DMS53 (cell line): ENCODE data around the gene PACS2.
"Not testable (repeated sequence)": the region's sequence is repeated elsewhere in the genome, so short reads cannot be mapped to it uniquely, and the experiment has no call there.

Experiments
- DNase-seq: peaks from one replicate; lab custom pipeline; 2025; lab: John Stamatoyannopoulos, UW

The PACS2 gene

DNA sequence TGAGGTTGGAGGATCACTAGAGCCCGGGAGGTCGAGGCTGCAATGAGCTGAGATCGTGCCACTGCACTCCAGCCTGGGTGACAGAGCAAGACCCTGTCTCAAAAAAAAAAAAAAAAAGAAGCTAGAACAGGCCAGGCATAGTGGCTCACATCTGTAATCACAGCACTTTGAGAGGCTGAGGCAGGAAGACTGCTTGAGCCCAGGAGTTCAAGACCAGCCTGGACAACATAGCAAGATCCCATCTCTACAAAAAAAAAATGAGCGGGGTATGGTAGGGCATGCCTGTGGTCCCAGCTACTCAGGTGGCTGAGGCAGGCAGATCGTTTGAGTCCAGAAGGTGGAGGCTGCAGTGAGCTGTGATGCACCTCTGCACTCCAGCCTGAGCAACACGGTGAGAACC lies 25.6 kb upstream of the PACS2 start:
- not testable (repeated sequence) for DNase-seq

DNA sequence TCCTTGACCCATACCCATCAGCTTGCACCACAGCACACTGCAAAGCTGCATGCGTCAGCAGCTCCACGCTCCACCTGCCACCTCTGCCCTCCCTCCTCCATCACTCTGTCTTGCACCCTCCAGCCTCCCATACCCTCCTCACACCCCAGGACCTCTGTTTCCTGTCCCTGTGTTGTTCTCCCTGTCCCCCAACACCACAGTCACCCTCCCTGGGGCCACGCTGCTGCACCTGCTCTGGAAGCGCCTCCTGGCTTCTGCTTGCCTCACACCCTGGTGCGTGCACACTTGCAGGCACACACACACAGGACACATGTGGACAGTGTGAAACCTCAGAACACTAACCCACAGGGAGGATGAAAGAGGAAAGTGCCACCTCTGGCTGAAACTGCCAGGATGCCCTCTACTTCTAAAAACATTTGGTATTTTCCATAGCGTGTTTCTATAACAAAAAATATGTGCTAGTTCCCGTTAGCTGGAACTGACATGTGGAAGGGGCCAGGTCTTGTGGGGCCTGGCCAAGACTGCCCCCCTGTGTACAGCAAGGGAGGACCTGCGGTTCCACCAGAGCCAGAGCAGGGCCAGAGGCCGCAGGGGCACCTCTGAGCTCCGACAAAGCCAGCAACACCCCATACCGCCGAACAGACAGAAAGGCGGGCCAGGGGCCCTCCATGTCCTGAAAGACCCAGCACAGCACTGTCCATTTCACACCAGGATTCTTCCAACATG lies 23.8 kb upstream of the PACS2 start:
- no peak for DNase-seq

DNA sequence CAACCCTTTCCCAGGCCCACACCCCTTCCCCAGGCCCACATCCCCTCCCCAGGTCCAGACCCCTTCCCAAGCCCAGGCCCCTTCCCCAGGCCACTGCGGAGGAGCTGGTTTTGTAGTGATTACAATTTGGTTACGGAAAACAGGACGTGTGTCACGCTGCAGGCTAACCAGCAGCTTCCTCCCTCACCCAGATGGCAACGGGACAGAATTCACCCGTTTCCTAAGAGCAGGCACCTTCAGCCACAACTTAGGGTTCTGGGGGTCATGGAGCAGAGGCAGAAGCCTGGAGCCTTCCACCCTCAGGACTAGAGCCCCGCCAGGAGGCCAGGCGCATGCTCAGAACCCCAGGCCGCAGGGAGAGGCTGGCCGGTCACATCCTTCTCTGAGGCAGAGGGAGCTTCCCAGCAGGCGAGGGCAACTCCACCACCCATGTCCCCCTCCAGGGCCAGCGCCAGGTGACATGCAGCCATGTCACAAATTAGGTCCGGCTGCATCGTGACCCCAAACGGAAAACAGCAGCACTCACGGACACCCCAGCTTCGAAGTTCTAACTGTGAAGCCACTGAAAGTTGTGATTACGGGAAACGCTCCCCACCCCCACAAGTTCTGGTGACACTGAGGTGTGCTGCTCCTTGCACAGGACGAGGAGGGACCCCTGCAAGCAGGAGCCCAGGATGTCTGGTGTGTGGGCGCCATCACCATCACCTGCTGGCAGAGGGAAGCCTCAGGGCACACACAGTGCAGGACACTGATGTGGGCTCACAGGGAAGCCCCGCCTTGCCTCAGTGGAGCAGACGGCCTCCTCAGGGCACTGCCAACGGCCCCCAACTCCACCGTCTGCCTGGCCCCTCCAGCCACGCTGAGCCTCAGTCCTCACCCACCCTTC lies 21.5 kb upstream of the PACS2 start:
- no peak for DNase-seq

DNA sequence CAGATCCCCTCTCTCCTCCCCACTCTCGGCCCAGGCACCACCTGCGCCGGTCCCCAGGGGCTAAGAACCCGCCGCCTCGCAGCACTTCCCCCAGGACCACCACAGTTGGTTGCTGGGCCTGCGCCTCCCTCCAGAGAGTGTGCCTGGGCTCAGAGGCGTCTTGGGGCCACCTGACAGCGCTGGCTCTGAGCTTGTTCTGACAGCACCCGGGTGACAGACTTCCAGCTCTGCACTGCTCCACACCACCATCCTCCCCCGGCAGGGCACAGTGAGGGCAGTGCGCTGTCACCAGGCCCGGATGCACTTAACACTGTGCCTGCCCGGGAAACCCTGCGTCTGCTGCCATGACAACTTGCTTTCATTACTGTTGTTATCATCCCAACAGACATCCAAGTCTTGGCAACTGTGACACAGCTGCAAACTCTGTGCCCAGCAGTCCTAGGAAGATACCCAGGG lies 20.4 kb upstream of the PACS2 start:
- peak; percentile 24 for DNase-seq

DNA sequence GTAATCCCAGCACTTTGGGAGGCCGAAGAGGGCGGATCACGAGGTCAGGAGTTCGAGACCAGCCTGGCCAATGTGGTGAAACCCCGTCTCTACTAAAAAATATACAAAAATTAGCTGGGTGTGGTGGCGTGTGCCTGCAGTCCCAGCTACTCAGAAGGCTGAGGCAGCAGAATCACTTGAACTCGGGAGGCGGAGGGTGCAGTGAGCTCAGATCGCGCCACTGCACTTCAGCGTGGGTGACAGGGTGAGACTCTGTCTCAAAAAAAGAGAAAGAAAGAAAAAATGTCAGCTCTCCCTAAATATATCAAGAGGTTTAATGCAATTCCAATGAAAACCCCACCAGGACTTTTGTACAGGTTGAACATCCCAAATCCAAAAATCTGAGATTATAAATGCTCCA lies 17.2 kb upstream of the PACS2 start:
- DNase-seq = not testable (repeated sequence)

DNA sequence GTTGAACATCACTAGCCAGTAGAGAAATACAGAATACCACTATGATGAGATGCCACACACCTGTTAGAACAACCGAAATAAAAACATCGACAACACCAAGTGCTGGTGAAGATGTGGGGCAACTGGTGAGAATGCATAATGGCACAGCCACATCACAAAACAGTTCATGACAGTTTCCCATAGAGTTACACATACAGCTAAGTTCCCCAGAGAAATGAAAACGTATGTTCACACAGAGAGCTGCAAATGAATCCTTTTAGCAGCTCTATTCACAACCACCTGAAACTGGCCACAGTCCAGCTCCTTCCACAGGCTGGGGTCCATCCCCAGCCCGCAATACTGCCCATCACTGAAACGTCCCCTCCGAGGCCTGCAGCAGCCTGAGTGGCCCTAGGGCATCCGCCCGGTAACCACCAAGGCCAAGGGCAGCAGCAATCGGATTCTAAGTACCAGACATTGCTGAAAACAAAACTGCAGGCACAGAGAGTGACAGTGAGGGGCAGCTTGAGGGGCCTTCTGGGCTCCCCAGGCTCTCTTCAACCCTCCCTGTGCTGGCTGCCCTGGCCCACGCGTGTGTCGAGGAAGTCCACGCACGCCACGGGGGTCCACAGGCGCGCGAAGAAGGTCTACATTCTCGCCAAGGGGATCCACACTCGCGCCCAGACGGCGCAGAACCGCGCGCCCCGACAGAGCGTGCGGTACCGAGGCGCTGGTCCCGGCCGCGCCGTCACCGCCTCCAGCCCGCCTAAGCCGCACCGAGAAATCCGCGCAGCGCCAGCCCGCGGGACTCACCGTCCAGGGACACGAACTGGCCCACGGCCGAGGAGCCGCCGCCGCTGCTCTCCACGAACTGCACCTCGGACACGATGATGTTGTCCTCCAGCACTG lies 14.7 kb upstream of the PACS2 start:
- peak; percentile 47 for DNase-seq

DNA sequence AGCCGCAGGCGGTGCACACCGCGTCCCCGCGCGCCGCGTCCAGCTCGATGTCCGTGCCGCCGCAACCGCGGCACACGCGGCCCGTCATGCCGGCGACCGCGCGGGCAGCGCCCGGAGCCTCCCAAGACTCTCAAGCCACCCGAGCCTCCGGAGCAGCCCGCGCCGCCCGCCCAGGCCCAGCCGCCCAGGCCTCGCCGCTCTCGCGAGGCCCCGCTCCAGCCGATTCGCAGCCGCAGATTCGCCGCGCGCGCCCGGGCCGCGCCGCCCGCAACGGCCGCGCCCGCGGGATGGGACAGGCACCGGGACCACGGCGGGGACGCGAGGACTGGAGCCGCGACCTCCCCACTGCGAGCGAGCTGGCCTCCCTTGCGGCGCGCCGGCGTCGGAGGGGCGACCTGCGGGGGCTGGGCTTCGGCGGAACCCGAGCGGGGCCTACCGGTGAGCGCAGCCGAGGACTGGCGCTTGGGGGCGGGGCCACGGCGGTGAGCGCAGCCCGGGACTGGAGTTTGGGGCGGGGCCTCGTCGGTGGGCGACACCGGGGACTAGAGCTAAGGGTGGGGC lies 13.9 kb upstream of the PACS2 start, which contains the start of gene BRF1:
BRF1 (minus strand) TSS at position 460 of the 561 bp plus-strand sequence; CDS start at position 88, 372 bp downstream.
- peak; percentile 96 for DNase-seq

DNA sequence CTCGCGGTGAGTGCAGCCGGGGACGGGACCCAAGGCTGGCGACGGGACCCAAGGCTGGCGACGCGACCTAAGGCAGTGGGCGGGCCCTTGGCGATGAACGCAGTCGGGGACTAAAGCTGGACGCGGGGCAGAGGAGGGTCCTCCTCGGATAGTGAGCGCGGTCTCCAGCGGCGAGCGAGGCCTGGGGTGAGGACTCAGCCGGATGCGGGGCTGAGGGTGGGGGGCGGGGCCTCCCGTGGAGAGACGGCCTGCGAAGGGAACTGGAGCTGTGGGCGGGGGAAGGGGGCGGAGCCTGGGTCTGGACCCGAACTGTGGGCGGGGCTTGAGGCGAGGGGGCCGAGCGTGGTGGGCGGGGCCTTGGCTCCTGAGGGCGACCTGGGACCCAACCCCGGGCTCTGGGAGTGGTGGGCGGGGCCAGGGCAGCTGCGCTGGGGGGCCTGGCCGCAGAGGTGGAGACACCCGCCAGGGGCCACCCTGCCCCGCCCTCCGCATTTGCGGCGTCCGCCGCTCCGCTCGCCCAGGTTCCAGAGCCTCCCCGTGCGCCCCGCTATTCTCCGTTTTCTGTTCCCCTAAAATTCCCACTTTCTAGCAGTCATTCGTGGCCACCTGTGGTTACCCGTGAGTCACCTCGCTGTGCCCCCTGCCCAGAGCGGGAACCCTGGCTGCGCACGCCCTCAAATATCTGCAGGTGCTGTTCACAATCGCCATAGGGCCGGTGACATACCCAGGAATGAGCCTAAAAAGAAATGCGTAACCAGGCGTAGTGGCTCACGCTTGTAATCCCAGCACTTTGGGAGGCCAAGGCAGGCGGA lies 13.2 kb upstream of the PACS2 start:
- DNase-seq = peak; percentile 96

DNA sequence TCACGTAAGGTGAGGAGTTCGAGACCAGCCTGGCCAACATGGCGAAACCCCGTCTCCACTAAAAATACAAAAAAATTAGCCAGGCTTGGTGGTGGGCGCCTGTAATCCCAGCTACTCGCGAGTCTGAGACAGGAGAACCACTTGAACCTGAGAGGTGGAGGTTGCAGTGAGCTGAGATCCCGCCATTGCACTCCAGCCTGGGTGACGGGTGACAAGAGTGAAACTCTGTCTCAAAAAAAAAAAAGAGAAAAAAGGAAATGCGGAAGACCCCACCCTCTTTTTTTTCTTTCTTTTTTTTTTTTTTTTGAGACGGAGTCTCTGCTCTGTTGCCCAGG lies 12.7 kb upstream of the PACS2 start:
- DNase-seq = not testable (repeated sequence)

DNA sequence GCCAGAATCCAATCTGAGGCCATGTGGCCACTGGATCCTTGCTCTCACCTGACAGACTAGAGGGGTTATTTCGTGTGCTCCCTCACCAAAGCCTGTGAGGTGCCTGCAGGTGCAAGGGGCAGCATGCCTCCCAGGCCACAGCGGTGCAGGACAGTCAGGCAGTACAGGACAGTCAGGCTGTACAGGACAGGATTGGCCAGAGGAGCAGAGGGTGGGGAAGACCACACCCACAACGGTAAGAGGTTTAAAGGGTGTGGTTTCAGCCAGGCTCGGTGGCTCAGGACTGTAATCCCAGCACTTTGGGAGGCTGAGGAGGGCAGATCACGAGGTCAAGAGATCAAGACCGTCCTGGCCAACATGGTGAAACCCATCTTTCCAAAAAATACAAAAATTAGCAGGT lies 10.6 kb upstream of the PACS2 start:
- no peak for DNase-seq

DNA sequence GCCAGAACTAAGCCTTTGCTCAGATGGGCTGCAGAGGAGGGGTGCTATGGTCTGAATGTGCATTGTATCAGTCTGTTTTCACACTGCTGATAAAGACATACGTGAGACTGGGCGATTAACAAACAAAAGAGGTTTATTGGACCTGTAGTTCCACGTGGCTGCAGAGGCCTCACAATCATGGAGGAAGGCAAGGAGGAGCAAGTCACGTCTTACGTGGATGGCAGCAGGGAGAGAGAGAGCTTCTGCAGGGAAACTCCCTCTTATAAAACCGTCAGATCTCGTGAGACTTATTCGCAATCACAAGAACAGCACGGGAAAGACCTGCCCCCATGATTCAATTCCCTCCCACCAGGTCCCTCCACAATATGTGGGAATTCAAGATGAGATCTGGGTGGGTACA lies 10.0 kb upstream of the PACS2 start:
- DNase-seq = no peak

DNA sequence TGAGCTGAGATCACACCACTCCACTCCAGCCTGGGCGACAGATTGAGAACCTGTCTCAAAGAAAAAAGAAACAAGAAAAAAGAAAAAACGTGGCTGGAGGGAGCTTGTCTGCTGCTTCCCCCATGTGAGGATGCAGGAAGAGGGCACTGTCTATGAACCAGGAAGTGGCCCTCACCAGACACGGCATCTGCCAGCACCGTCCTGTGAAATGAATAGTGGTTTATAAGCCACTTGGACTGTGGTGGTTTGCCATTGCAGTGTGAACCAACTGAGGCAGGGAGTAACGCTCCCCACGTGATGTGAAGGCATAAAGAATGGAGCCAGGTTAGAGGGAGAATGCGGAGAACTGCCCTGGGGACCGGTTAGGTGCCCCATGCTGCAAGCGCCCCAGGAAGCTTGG lies 9.2 kb upstream of the PACS2 start:
- DNase-seq = no peak

DNA sequence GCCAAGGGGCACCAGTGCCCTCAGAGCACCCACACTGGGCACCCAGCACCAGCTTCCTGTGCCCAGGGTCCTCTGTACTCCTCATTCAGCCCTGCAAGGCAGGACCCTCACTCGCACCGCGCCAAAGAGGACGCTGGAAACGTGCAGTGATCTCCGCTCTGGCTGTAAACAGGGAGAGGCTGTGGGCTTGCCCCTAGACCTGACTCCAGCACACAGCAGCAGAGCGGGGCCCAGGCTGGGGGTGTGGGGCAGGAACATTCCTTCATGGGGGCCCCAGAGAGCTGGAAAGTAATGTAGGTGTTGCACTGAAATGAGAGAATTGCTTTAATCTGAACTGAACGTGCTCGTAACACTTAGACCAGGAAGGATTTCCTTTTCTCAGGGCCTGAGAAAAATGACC lies 8.8 kb upstream of the PACS2 start:
- DNase-seq = no peak

DNA sequence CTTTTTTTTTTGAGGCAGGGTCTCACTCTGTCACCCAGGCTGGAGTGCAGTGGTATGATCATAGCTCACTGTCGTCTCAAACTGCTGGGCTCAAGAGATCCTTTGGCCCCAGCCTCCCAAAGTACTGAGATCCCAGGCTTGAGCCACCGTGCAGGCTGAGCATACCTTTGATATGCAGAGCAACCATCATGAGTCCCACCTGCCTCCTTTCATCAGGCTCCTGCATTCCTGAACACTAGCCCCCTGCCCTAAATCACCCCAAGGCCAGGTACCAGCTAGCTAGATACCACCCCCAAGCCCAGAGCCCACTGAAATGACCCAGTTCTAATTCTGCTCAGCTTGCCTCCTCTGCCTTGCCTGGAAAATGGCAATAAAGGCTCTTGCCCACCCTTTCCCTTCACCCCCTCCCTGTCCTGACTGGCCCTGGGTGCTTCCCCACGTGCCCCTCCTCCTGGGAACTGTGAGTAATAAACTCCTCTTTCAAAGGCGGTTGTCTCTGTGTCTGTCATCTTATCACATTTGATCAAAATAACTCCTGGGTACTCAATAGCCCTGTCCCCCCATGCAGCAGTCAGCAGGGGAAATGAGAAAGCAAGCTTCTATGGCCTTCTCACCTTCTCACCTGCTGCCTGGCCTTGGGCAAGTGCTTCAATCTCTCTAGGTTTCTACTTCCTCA lies 7.4 kb upstream of the PACS2 start:
- no peak for DNase-seq

DNA sequence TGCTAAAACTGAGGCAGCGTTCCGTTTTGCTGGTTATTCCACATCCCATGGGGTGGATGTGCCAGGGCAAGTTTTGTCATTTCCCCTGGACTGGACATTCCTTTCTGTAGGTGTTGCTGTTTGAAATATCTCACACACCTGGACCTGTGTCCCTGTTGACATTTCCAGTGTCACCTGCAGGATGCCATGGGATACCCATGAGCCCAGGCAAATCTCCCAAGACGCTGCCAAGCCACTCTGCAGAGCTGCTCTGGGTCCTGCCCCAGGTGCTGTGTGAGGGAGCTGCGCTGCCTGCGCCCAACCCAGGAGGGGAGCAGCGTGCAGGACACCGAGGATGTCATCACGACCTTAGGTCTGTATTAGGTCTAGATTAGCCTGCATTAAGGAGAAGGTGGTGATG lies 5.2 kb upstream of the PACS2 start:
- DNase-seq = no peak

DNA sequence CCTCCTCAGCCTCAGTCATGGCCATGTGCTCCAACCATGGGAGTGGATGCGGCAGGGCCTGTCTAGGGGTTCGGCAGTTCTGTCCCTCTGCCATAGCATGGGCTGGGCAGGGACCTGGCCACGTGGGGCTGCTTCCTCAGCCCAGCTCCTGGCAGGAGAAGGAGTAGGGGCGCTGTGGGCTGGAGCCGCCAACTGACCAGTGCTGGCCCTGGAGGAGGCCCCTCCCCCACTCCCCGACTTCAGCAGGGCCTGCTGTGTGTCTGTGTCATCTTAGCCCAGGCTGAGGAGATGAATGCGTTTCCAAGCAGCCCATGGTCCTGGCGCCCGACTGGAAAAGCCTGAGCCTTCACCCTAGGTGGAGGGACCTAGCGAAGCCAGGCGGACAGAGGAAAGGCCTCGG lies 2.7 kb upstream of the PACS2 start:
- no peak for DNase-seq

DNA sequence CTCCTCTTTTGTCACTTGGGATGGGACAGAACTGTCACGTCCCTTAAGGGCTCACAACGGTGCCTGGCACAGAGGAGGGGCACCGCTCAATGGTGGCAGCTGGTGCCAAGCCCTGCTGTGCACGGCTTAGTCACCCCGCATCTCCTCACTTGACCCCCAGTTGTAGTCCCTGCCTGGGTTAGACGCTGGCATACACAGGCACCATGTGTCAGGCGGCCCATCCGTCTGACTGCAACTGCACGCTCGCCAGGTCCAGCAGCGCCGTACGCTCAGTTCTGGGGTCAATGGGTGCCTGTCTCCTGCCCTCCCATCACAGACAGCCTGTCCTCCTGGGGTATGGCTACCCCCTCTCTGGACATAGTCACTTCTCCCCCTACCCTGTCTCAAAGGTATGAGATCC lies 1.6 kb upstream of the PACS2 start:
- no peak for DNase-seq

DNA sequence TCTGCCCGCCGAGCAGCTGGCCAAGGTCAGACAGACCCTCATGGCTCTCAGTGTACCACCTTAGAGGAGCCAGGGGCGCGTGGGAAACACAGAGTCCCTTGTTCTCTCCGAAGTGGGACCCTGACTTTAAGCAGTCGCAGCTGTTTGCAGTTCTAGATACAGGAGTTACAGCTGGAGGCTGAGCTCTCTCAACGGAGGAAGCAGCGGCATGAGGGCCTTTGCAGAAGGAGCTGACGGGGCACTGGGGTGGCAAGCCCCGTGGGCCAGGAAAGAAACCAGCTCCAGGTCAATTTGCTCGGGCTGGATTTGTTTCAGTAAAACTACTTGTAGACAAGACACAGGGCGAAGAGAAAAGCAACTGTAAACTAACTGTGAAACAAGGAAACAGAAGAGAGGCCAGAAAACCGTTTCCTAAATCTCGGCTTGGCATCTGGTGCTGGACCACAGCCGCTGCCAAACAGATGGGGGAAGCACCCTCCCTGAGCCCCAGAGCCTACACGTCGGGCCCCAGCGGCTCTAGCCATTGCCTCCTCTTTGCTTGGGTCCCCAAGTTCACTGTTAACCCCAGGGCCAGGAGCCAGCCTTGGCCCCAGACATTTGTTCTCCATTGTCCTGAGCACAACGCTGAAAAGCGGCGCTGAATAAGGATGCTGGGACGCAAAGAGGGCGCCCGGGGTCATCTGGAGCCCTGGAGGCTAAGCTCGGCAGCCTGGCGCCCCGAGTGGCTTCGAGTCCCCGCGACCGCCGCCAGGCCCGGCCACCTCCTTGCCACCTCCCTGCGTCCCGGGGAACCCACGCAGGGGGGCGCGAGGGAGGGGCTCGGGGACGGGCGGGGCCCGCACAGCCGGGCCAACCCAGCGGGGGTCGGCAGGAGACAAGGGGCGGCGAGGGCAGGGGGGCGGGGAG lies 914 bp upstream of the PACS2 start:
- DNase-seq = peak; percentile 48

DNA sequence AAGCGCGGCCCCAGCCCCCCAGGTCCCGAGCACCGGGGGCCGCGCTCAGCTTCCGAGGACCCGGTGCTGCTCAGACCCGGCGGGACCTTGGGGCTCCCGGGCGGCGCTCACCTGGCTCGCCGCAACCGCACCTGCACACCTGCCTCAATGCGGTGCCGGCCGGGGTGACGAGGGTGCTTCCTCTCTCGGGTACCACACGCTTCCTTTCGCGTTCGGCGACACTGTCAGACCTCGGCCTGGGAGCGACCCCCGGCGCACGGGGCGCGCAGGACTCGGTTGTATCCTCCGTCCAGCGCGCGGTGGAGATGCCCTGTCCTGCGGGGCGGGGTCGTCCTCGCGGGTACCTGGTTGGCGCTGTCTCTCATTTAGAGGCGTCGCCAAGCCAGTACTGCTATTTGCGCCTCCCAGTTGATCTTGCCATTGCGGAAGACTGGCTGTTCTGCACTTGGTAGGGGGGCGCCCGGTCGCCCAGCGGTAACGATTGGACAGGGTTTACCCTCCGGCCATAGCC lies 718 bp downstream of the PACS2 start:
- DNase-seq = peak; percentile 62
